ENCODE data around the gene RBM20. TPM values are rescaled to one million over a fixed set of nuclear protein-coding genes. Genes with fewer than 3 reads are reported as not detected.

The RBM20 gene
- total RNA-seq, 4 donors from 2014 or later: 0.62 to 7.4 (median 3.9) TPM

GRCh38 chr10:110625951-110626855 lies 17.9 kb upstream of the RBM20 start:
- no peak for TF ChIP-seq CTCF (IDR thresholded peaks at IDR 0.05)
- no peak for TF ChIP-seq POLR2A (IDR thresholded peaks at IDR 0.05)
- no peak for TF ChIP-seq EP300 (IDR thresholded peaks at IDR 0.05)
- TF ChIP-seq POLR2AphosphoS5 (IDR thresholded peaks at IDR 0.05): no peak
- WGBS, 2 donors (ENCODE audit: low coverage in 1 of 2): 83 to 89% methylated on average over 1 to 3 of the region's 5 CpGs
- no peaks in the 10 kb centered on the region for H3K36me3 ChIP-seq
- ATAC-seq: no peak
- no peak overlapping the region for H3K4me3 ChIP-seq
- no peaks in the 10 kb centered on the region for H3K9me3 ChIP-seq
- no peaks in the 10 kb centered on the region for H3K27me3 ChIP-seq
- H3K4me1 ChIP-seq: peaks cover 0 to 16% (median 0%) of the 10 kb centered on the region in 3 donors
- H3K27ac ChIP-seq: no peak overlapping the region

- TF ChIP-seq EP300 (IDR thresholded peaks at IDR 0.05) (no peak), POLR2AphosphoS5 (IDR thresholded peaks at IDR 0.05) (no peak), POLR2A (IDR thresholded peaks at IDR 0.05) (no peak), CTCF (IDR thresholded peaks at IDR 0.05) (no peak)
Measured at GRCh38 chr10:110628161-110628560, 16.0 kb upstream of the RBM20 start.

DNA sequence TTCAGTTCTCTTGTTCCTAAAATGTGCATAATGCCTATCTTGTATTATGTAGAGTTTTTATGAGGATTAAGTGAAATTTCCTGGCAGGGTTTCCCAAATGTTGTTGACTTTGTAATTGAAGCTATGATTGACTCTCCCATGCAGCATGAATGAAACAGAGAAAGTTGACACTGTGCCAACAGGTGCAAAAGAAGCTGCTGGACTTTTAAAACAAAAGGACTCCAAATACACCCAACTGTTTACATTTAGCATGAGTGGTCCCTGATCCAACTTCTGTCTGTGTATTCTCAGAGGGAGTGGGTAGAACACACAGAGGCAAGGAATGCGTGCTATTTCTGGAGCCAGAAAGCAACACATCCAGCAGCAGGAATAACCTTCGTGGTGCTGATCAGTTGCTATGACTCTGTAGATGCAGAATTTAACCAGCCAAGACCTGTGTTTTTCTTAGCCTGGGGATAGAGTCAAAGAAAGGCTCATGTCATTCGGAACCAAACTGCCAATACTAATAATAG lies 14.4 kb upstream of the RBM20 start:
- ATAC-seq: peak; percentile 81
- 17 to 27% methylated on average over 1 to 3 of the region's 3 CpGs for WGBS, 2 donors (ENCODE audit: low coverage in 1 of 2)
- peaks cover 0 to 16% (median 0%) of the 10 kb centered on the region in 3 donors for H3K4me1 ChIP-seq
- no peaks in the 10 kb centered on the region for H3K27me3 ChIP-seq
- no peaks in the 10 kb centered on the region for H3K36me3 ChIP-seq
- no peaks in the 10 kb centered on the region for H3K9me3 ChIP-seq
- TF ChIP-seq EP300 (IDR thresholded peaks at IDR 0.05): no peak
- TF ChIP-seq POLR2AphosphoS5 (IDR thresholded peaks at IDR 0.05): peak; percentile 45
- peak overlapping the region; percentile 26 to 78 (median 74) for H3K27ac ChIP-seq
- no peak overlapping the region for H3K4me3 ChIP-seq

More at GRCh38 chr10:110628161-110628560, 16.0 kb upstream of the RBM20 start:
- H3K27ac ChIP-seq: no peak overlapping the region
- H3K4me1 ChIP-seq: peaks cover 0 to 16% (median 0%) of the 10 kb centered on the region in 3 donors
- no peak overlapping the region for H3K4me3 ChIP-seq
- no peaks in the 10 kb centered on the region for H3K36me3 ChIP-seq
- ATAC-seq: no peak
- H3K9me3 ChIP-seq: no peaks in the 10 kb centered on the region
- no peaks in the 10 kb centered on the region for H3K27me3 ChIP-seq

DNA sequence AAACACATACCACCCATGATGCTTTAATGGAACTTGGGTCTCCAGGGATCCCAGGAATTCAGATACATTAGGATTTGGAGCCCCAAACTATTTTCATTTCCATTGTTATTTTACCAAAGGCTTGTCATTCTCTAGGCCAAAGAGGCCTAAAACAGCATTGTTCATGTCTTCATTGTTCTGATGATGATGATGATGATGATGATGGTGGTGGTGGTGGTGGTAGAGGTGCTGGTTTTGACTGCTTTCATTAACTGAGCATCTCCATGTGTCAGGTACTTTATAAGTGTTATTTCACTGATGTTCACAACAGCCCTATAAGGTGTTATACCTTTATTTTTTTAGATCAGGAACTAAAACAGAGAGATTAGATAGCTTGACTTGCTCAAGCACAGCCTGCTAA lies 12.2 kb upstream of the RBM20 start:
- Histone ChIP-seq H3K9me3 (no peaks in the 10 kb centered on the region), H3K36me3 (no peaks in the 10 kb centered on the region), H3K27ac (no peak overlapping the region), H3K4me1 (peaks cover 0 to 20% (median 0%) of the 10 kb centered on the region in 3 donors), H3K4me3 (no peak overlapping the region), H3K27me3 (no peaks in the 10 kb centered on the region)
- TF ChIP-seq POLR2A (IDR thresholded peaks at IDR 0.05) (no peak), POLR2AphosphoS5 (IDR thresholded peaks at IDR 0.05) (no peak), CTCF (IDR thresholded peaks at IDR 0.05) (no peak), EP300 (IDR thresholded peaks at IDR 0.05) (no peak)
- no peak for ATAC-seq

- Histone ChIP-seq H3K36me3 (no peaks in the 10 kb centered on the region), H3K27ac (no peak overlapping the region), H3K4me1 (peaks cover 0 to 26% (median 0%) of the 10 kb centered on the region in 3 donors), H3K27me3 (no peaks in the 10 kb centered on the region), H3K9me3 (no peaks in the 10 kb centered on the region), H3K4me3 (no peak overlapping the region)
- 80 to 89% methylated on average over 1 of the region's 1 CpG for WGBS, 2 donors (ENCODE audit: low coverage in 1 of 2)
- no peak for ATAC-seq
- TF ChIP-seq POLR2AphosphoS5 (IDR thresholded peaks at IDR 0.05) (no peak), EP300 (IDR thresholded peaks at IDR 0.05) (no peak), POLR2A (IDR thresholded peaks at IDR 0.05) (no peak), CTCF (IDR thresholded peaks at IDR 0.05) (no peak)
Measured at GRCh38 chr10:110632591-110633215, 11.4 kb upstream of the RBM20 start.

All from gastroesophageal sphincter (tissue), 4 donors.